Head of caudate nucleus (tissue), 42 donors: ENCODE data around the gene SOX10.
A peak's percentile ranks its signal among the peaks of the same experiment; 100 is the strongest.
"Not testable (repeated sequence)": the region's sequence is repeated elsewhere in the genome, so short reads cannot be mapped to it uniquely, and the experiment has no call there.

ENCODE experiments used
- DNase-seq, 42 donors: peaks; one replicate each; pipeline versions ENCODE4 v3.0.0 to v3.0.0-alpha.2; 2020 to 2021; ENCODE audit warnings: mixed read lengths in 7 of 42
- intact Hi-C: fragments of 100-400 bp; cut with DNase I; formaldehyde crosslinking; loops from one replicate; pipeline ENCODE4 v1.15.0; 2022

The SOX10 gene

GRCh38 chr22:37944423-37944822 lies 39.9 kb downstream of the SOX10 start:
- DNase-seq, intact Hi-C loops: not testable (repeated sequence)

- intact Hi-C loops: no loop called here
- no peak for DNase-seq
Observed at GRCh38 chr22:37943825-37944198, 40.5 kb downstream of the SOX10 start.

- intact Hi-C loops: no loop called here
Observed at GRCh38 chr22:37943136-37943824, 41.1 kb downstream of the SOX10 start.

GRCh38 chr22:37942133-37942532 lies 42.2 kb downstream of the SOX10 start:
- no peak for DNase-seq
- intact Hi-C loops: no loop called here

More at GRCh38 chr22:37943136-37943824, 41.1 kb downstream of the SOX10 start:
- DNase-seq: no peak

GRCh38 chr22:37940698-37941376 lies 43.5 kb downstream of the SOX10 start:
- no peak for DNase-seq
- intact Hi-C loops: no loop called here

GRCh38 chr22:37933711-37934376 lies 50.5 kb downstream of the SOX10 start:
- intact Hi-C loops: no loop called here

GRCh38 chr22:37932821-37933578 lies 51.4 kb downstream of the SOX10 start:
- intact Hi-C loops: no loop called here
- DNase-seq: peak in 1 of 42 donors; percentile 30

More at GRCh38 chr22:37933711-37934376, 50.5 kb downstream of the SOX10 start:
- peak; percentile 61 to 94 (median 87) for DNase-seq

GRCh38 chr22:37932401-37932800 lies 52.0 kb downstream of the SOX10 start:
- intact Hi-C loops: no loop called here
- no peak for DNase-seq

GRCh38 chr22:37931893-37932389 lies 52.4 kb downstream of the SOX10 start:
- intact Hi-C loops: loop anchor here (2.0 kb wide), 1 partner anchor 43 kb away; no protein-coding TSS in a partner anchor
- no peak for DNase-seq

GRCh38 chr22:37930952-37931440 lies 53.4 kb downstream of the SOX10 start:
- intact Hi-C loops: loop anchor here (2.0 kb wide), 1 partner anchor 42 kb away; no protein-coding TSS in a partner anchor
- DNase-seq: no peak

GRCh38 chr22:37930270-37930951 lies 53.9 kb downstream of the SOX10 start:
- intact Hi-C loops: loop anchor here (2.0 kb wide), 1 partner anchor 42 kb away; no protein-coding TSS in a partner anchor
- peak in 29 of 42 donors; percentile 23 to 79 (median 48) for DNase-seq

GRCh38 chr22:37929390-37929789 lies 55.0 kb downstream of the SOX10 start:
- intact Hi-C loops: no loop called here
- DNase-seq: no peak

- DNase-seq: no peak
- intact Hi-C loops: no loop called here
Observed at GRCh38 chr22:37927637-37927936, 56.8 kb downstream of the SOX10 start.

GRCh38 chr22:37926771-37927636 lies 57.4 kb downstream of the SOX10 start:
- DNase-seq: no peak
- intact Hi-C loops: no loop called here

- no peak for DNase-seq
- intact Hi-C loops: no loop called here
Observed at GRCh38 chr22:37926358-37926757, 58.0 kb downstream of the SOX10 start.

GRCh38 chr22:37925767-37926166 lies 58.6 kb downstream of the SOX10 start:
- intact Hi-C loops: no loop called here
- DNase-seq: no peak

GRCh38 chr22:37925330-37925729 lies 59.0 kb downstream of the SOX10 start:
- intact Hi-C loops: no loop called here
- no peak for DNase-seq
